ENCODE data around the gene CCDC141.

The CCDC141 gene

DNA sequence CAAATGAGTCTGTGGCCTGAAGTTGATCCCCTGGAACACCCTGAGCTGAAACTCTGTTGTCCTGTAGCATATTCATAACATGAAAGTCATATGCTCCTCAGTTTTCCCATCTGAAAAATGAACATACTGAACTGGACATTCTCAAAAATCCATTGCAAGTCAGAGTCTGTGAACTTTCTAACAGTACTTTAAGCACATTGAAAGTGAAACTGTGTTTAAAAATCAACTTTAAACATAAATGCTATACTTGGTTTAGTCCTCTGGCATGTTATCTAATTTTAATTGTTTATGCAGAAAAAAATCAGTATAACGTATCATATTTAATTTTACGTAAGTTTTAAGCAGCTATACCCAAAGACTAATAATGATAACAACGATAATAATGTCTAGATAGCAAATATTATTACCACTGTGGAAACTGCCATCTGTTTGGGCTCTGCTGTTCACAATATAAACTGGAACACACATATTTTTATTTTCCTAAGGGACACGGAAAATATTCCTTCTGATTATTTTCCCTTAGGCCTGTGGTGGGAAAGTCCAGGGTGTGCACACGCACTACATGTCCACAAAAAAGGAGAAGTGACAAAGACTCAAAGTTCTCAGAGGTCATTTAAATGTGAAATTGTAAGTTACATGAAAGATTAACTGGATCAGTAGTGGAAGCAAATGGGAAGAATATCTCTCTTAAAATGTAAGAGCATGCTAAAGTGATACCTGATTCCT is 186.6 kb downstream of the CCDC141 start:
- FAIRE-seq, result no peak

DNA sequence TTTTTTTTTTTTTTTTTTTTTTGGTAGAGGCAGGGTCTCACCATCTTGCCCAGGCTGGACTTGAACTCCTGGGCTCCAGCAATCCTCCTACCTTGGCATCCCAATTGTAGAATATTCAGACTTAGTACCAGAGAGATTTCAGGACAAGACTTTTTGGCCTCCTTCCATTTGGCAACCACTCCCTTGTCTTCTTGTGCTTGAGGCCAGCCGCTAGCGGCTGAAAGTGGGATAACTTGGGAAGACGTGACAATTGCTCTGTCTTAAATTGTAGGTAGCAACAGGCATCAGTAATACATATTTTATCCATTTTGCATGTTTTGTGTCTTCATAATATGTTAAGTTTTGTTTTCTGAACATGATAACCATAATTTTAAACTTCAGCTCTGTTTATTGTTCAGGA is 189.4 kb downstream of the CCDC141 start:
- no peak for FAIRE-seq

DNA sequence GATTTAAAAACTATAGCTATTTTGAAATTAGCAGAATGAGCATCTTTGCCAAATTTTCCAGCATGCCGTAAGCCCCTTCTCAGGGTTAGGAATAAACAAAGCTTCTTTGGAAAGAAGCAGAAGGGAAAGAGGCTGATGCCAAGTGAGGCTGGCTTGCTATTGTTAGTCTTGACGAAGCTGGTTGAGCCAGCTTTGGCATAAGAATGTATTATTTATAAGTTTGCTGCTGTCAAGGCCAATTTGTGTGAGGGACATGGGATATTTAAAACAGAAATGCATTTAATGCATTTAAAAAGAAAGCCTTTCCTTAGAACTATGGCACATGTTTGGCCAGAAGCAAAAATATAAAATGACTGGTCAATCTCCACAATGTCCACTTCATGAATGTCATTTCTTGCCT is 190.2 kb downstream of the CCDC141 start:
- no peak for FAIRE-seq

DNA sequence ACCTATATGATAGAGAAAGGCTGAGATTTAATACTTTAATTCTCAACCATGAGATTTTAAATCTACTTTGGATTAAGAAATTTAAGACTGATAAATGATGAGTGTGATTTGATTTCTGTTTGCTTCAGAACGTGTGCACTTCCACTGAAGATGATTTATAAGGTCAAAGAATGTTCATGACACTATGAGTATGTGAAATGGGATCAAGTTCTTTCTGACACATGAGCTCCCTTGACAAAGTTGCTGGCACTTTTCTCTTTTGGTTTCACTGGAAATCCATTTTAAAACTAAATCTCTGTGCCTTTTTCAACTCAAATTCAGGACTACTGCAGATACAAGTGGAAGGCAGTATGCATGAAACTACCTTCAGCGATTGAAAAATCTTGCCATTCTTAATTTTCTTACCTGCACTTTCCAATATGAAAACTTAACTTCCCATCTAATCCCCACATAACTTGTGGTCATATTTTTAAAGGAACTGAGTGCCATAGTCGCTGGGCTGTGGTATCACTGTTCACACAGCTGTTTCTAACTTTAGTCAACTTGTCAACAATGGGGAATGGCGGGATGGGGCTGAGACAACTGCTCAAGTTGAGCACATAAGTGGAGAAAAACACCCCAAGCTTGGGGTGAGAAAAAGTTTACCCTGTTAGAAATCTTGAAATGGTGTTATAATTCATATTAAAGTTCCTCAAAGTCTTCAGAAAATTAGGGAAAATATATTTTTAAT is 190.9 kb downstream of the CCDC141 start:
- no peak for FAIRE-seq

DNA sequence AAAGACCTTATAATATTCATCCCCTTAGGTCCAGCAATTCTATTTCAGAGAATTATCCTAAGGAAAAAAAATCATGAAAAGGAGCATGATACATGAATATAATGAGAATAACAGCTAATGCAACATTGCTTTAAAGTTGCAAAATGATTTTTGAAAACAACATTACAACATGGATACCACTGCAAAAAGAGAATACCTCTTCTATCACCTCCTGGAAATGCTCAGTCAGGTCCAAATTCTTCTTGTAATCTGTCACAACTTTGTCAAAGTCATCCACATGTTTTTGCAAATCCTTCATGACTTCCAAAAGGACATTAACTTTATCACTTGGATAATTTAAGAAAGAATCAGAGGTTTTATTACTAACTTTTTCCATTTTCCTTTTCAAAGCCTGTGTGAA is 194.8 kb downstream of the CCDC141 start:
- no peak for FAIRE-seq

DNA sequence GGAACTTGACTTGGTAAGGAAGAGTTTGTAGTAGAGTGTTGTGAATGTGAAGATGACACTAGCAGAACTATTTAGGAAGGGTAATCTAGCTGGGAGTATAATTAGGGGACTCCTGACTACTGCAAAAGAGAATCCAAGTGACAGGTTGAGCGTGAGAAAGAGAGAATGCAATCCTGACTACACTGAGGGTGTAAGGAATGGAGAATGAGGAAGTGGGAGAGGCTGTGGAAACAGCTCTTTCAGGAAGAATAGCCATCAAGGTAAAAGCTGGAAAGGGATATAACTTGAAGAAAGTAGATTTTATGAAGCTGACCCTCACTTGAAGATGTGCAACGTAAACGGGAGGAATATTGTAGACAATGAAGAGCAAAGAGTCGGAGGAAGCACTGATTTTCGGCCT is 201.6 kb downstream of the CCDC141 start:
- FAIRE-seq, result no peak

DNA sequence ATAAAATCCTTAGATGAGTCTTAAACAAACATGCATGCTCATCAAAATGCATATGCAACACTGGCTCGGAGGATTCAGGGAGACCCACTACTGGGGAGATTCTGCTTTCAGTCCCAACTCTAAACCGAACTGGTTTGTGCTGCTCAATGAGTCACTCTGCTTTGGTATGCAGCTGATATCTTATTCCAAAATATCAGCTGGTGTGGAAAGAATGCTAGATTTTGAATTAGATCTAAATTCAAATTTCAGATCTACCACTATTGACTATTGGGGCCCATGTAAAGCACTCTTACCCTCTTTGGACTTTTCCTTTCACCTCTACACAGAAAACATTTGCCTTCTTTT is 203.5 kb downstream of the CCDC141 start:
- no peak for FAIRE-seq

DNA sequence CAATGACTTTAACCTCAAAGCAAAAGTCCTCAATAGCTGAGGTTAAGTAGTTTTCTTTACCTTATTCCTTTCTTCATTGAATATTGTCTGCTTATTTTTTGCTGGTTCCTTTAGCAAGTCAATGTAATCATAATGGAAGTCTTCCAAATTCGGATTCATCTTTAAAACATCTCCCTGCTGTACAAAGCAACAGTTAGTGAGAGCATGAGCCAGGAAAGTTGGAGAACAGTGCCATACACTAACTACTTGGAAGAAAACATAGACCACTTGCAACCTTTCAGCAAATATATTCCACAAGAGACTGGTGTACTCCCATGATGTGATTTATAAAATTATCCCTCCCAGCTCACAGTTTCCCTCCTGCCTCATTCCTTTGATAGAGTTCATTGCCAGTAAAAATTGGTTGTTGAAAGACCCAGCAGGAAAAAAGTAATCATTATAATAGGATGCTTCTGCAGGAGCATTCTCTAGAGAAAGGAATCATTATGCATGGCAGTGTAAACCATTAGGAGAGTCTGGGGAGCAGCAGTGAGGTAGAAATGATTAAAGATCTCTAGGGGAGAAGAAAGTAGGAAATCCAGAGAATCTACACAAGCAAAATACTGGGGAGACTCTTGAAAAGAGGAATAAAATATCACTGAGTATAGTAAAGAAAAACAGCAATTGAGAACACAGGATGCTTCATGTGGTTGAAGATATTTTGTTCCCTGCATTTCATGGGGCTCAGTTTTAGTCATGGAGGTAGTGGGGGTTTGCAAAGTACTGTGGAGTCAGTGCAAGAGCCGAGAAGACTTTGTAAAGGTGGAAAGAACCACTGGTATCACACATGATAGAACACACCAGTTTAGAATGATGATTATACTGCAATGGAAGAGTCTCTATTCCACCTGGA is 204.1 kb downstream of the CCDC141 start:
- no peak for FAIRE-seq

DNA sequence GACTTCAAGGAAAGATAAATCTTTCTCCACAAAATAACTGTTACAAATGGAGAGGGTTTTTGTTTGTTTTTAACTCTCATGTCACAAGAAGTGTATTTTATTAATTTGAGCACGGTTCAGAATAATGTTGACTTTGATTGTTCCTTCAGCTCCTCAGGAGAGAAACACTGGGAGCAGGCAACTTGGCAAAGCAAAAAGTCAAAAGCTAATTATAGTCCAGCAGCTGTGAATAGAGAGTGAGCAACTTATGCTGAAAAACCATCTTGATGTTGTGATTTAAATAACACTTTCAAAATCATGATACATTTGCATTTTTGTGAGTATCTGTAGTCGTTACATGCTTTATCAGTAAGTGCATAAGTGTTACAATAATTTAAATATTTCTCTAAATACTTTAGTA is 205.2 kb downstream of the CCDC141 start:
- no peak for FAIRE-seq

DNA sequence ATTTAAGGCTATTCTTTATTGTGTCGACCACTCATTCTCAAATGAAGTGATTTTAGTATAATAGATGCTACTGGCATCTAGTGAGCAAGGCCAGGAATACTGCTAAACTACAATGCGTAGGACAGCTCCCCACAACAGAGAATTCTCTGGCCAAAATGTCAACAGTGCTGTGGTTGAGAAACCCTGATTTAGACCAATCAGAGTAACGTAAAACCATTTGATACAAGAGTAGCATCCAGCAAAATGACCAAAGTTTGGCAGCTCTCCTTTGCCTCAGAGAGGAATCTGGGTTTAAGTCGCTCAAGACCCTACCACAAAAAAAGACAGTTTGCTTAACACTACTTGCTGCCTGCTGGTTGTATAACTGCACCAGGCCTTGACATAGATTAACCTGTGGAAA is 205.7 kb downstream of the CCDC141 start:
- FAIRE-seq, result no peak

DNA sequence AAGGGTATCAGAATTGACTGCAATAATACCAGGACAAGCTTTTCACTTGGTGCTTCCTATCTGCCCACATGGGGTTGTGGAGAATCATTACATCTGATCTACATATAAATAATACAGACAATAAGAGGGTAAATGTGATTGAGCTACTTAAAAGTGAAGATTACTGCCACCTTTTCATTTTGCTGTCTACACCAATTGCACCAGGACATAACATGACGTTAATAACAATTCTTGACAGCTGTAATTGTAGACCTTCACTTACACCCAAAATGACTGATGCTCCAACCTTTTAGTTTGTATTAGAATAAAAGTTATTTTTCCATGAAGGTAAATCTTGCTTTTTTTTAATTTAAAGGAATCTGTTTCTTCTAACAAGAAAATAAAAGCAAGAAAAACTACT is 206.2 kb downstream of the CCDC141 start:
- FAIRE-seq, result no peak

DNA sequence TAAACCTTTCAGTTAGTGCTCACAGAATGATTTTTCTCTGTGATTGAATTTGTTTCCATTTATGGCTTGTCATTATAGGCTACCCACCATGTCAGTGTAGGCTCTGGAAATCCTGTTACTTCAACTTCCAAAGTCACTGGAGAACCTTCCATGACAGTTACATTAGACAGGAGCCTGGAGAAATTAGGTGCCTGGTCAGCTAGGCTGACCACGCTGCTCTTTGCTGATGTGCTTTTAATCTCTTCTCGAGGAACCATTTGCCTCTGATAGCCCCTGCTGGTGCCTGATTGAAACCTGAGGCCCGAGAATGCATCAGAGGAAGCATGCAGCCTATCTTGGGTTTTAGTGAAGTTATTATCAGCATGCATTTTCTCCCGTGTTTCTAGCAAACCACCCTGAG is 213.1 kb downstream of the CCDC141 start:
- FAIRE-seq, result no peak

DNA sequence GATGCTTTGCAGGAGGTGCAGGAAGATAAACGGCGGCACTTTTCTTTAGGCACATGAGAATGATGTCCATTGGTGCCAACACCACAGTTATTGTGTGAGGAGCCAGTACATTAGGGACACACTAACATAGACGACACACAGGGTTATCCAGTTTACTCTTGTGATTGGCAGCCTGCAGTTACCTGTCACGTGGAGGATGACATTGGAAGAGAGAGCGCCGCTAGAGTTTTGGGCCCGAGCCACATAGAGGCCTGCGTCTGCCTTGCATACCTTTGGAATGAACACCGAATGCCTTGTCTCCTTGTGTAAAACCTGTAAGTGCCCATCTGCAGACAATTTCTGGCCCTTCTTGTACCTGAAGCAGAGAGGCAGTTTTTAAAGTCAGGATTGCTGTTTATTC is 215.9 kb downstream of the CCDC141 start:
- no peak for FAIRE-seq

DNA sequence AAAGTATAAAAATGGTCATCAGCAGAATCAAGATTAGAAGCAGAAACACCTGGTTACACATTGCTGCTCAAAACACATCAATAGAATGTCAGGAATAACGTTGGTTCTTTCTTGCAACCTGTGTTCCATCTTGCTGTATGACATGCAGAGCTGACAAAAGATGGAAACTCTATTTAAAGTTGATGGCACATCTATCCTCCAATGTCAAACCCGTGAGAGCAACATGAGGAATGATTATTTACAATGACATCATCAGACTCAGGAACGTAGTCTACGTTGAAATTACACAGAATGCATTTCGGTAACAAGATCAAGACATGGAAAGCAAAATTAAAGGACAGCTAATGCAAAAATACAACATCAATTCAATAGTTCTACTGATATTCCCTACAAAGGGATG is 216.6 kb downstream of the CCDC141 start:
- no peak for FAIRE-seq

DNA sequence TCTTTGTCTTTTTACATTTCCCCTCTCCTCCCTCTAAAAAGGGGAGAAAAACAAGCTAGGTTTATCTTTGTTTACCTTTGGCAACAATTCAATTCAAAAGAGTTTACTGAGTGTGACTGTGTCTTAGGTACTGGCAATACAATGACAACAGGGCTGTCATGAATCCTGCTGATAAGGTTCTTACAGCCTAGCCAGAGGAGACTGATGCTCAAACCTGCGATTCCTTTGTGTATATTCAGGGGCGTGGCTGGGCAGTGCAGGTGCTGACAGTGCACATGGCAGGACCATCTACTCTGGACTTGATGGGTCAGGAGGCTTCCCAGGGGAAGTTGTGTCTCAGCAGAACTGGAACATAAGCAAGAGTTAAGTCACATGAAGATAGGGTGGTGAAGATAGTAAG is 219.5 kb downstream of the CCDC141 start:
- FAIRE-seq, result no peak

DNA sequence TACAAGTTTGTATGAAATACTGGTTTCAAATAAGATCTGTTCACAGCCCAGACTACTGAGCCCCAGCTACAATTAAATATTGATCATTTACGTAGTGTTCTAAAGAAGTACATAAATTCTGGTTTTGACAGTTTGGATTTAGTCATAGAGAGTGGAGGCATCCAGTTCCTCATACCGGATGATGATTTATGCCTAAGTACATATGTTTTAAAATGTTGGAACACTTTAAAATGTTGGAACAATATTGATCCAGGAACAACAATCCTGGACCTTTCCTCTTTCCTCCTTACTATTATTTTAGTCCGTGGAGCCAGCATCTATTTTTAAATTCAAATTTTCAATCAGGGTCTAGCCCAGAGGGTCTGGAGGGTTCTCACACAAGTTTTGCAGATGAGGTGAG is 220.0 kb downstream of the CCDC141 start:
- no peak for FAIRE-seq

DNA sequence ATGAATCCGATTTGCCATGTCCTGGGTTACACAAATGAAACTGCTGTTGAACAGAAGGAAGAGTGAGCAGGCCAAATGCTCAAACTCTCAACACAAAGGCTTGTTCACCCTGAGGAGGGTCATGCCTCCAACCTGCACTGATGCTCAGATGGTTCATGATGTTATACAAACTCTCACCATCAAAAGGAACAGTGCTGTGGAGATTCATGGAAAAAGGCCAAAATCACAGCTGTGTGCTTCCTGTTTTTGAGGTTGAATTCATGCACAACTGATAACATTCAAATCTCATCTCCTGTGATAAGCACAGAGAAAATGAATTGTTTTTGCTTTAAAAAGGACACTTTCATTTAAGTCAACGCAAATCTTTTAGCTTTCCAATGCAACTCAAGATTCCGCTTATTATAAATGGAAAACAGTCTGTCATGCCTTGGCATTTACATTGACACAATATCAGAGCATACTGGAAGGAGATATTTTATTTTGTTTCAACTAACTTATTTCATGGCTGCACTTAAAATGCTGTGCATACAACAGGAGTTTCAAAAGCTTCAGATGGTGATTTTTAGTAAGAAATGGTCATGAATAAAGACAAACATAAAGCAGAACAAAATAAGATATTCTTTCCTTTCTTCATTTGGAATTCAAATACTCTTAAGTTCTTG is 220.5 kb downstream of the CCDC141 start:
- FAIRE-seq, result no peak

DNA sequence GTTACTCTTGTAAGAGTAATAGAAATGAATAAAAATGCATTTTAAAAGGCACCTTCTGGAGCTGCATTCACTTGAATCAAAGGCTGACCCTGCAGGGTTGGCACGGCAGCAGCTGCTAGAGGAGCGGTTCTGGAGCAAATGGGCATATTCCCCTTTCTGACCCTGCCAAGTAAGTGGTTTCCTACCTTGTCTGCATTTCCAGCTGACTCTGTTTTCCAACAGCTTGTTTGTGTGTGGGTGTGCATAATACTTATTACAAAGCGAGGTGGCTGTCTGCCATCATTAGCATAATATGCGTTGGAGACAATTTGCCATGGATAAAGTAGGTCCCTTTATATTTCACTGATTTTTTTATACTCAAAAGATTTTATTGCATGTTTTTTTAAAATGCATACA is 221.5 kb downstream of the CCDC141 start:
- no peak for FAIRE-seq

DNA sequence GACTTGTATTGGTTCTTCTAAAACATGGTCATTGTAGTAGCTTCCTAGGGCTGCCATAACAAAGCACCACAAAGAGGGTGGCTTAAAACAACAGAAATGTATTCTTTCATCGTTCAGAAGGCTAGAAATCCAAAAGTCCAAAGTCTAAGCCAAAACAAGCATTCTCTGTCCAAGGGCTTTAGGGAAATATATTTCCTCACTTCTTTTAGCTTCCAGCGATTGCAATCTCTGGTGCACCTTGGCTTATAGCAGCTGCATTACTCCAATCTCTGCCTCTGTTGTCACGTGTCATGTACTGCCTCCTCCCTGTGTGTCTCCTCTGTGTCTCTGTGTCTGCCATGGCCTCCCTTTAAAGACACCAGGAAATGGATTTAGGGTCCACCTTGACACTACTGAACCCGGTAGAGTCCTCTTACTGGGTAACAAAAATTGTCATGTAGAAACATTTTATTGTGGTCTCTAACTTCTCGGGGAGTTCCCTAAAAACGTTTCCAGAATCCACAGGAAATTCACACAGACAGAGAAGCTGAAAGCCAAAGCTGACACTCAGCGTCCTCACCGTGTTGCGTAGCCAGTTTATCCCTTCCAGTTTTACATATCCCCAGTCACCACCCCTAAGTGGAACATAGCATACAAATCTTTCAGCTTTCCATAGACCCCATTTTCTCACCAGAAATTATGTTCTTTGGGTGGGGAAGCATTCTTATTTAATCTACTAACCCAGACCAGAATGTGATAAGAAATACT is 222.0 kb downstream of the CCDC141 start:
- no peak for FAIRE-seq

DNA sequence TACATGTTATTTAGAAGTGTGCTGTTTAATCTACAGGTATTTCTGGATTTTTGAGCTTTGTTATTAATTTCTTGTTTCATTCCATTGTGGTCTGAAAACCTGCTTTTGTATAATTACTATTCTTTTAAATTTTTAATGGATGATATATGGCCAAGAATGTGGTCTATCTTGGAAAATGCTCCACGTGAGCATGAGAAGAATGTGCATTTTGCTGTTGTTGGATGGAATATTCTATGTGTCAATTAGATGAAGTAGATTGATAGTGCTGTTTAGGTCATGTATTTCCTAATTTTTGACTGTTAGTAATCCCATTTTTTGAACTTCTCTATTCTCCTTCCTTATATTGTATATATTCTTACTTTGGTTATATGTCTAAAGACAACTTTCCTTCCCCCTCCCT is 222.8 kb downstream of the CCDC141 start:
- FAIRE-seq, result no peak

DNA sequence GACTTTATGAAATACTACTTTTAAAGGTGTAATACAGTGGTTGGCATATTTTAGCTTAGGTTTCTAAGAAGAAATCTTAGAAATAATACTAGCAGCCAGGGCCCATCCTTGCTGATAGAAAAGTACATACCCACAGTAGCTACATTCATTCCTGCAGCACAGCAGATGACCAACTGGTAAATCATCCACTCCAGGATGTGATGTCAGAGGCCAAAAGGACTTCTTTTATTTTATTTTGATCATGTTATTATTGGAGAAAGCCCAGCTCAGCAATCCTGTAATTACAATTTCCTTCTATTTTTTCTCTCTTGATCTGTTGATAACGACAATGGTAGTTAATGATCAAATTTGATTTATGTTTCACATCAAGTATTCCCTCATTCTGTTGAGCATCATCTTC is 224.8 kb downstream of the CCDC141 start:
- no peak for FAIRE-seq

DNA sequence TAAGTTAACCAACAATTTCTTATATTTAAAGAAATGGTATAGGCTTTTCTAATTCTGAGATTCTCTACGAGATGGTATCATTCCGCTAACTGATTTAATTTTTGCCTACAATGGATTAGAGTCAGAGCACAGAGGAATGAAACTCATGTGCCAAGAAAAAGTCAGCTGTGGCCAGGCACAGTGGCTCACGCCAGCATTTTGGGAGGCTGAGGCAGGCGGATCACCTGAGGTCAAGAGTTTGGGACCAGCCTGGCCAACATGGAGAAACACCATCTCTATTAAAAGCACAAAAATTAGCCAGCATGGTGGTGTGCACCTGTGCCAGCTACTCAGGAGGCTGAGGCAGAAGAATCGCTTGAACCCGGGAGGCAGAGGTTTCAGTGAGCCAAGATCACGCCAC is 225.8 kb downstream of the CCDC141 start:
- FAIRE-seq, result no peak

DNA sequence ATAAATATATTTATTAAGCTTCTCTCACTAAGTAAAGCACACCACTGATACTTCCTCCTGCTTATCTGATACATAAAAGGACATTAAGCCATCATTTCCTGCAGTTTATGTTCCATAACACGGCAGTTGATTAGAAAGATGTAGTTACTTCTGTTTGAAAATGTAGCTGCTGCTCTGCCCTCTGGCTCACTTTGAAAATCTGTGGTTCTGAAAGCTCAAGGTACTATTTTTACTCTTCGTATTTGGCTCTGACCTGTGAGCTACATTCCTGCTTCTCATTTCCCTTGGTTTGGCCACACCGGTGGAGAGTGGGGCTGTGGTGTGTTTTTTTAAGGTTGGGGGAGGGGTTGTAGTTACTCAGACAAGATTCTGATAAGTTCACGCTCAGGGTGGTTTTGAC is 229.9 kb downstream of the CCDC141 start:
- FAIRE-seq, result no peak
